HepG2 (cell line): ENCODE data around the gene GHR. TPM values are rescaled to one million over a fixed set of nuclear protein-coding genes. Genes with fewer than 3 reads are reported as not detected.

Experiments
- ATAC-seq: fragments of 200-7000 bp; cut with Tn5 transposase; 3 replicates; pipeline ENCODE4 v1.9.1; 2020; ENCODE audit warnings: mild to moderate bottlenecking, moderate library complexity
- BruUV-seq: library from RNA; stranded (reverse); fragments of 400-500 nt; replicated peaks from 2 replicates; lab custom pipeline; 2021; lab: Mats Ljungman, UMichigan
- CTCF ChIA-PET: fragments of 300-600 bp; formaldehyde crosslinking; extraction: SDS; loops from one replicate; lab custom pipeline; 2021; ENCODE audit warnings: low total read pairs, inconsistent platforms, low intra/inter-chr PET ratio; lab: Yijun Ruan, JAX
- POLR2A ChIA-PET: fragments of 350-600 bp; sonication (Branson Sonifier 250); formaldehyde crosslinking; loops from one replicate; lab custom pipeline; 2020; ENCODE audit warnings: antibody characterized with exemption, inconsistent platforms; lab: Yijun Ruan, JAX
- DNase-seq: peaks from one replicate; pipeline ENCODE4 v3.0.0-alpha.2; 2015; ENCODE audit warnings: low spot score
- FAIRE-seq: peaks from 3 replicates; lab custom pipeline; 2011; peaks lifted over from hg19 to GRCh38; lab: Jason Lieb, UNC
- H2AFZ ChIP-seq: one replicate; pipeline ENCODE4 v1.6.1; 2011; ENCODE audit warnings: low read length, inconsistent platforms
- H3K27ac ChIP-seq: fragments of 300-600 bp; 3 replicates; pipeline ENCODE4 v1.8.0; 2011; ENCODE audit warnings: mixed run types, mild to moderate bottlenecking, mixed read lengths, low read length, inconsistent platforms; ENCODE audit not compliant: insufficient read depth; ENCODE audit errors: extremely low read length
- H3K27me3 ChIP-seq, 2 experiments: fragments of 200-600 bp in 1 of 2; 2 replicates in 1 of 2; 3 replicates in 1 of 2; pipeline versions ENCODE4 v1.6.0 to v1.8.0; 2011; ENCODE audit warnings: low read length in 2 of 2, mild to moderate bottlenecking in 2 of 2, moderate library complexity in 2 of 2, inconsistent platforms in 1 of 2; ENCODE audit not compliant: insufficient read depth in 2 of 2, control insufficient read depth in 1 of 2
- H3K36me3 ChIP-seq, 2 experiments: fragments of 200-600 bp in 1 of 2; replicated peaks in 1 of 2; 2 replicates in 1 of 2; 3 replicates in 1 of 2; pipeline versions ENCODE4 v1.5.1 to v1.8.0; 2011; ENCODE audit warnings: low read length in 2 of 2, inconsistent platforms in 1 of 2; ENCODE audit not compliant: insufficient read depth in 2 of 2, control insufficient read depth in 1 of 2
- H3K4me1 ChIP-seq: 2 replicates; pipeline ENCODE4 v1.5.1; 2012; ENCODE audit warnings: low read length, inconsistent platforms; ENCODE audit not compliant: insufficient read depth
- H3K4me2 ChIP-seq: 2 replicates; pipeline ENCODE4 v1.6.0; 2011; ENCODE audit warnings: low read depth, low read length, inconsistent platforms
- H3K4me3 ChIP-seq, 3 experiments: fragments of 200-600 bp in 1 of 3; sonication (generic), shearing (Covaris generic) in 1 of 3; replicated peaks in 1 of 3; 2 replicates each; pipeline ENCODE4 v1.5.1; 2011 to 2016; ENCODE audit warnings: low read length in 3 of 3, inconsistent platforms in 2 of 3, low read depth in 2 of 3, mild to moderate bottlenecking in 2 of 3, control low read depth in 1 of 3, mixed read lengths in 1 of 3; ENCODE audit not compliant: insufficient read depth in 1 of 3
- H3K79me2 ChIP-seq: one replicate; pipeline ENCODE4 v1.6.1; 2011; ENCODE audit warnings: low read length, inconsistent platforms; ENCODE audit not compliant: insufficient read depth
- H3K9ac ChIP-seq: 2 replicates; pipeline ENCODE4 v1.6.0; 2011; ENCODE audit warnings: mild to moderate bottlenecking, low read depth, low read length, inconsistent platforms; ENCODE audit not compliant: insufficient read depth
- H3K9me3 ChIP-seq: 2 replicates; pipeline ENCODE4 v1.5.1; 2012; ENCODE audit warnings: mild to moderate bottlenecking, low read length
- H4K20me1 ChIP-seq: 2 replicates; pipeline ENCODE4 v1.6.0; 2011; ENCODE audit warnings: inconsistent platforms, mild to moderate bottlenecking, low read length, moderate library complexity; ENCODE audit not compliant: insufficient read depth
- BHLHE40 ChIP-seq: IDR thresholded peaks from 2 replicates; pipeline ENCODE4 v1.6.1; 2011; ENCODE audit warnings: low read length, improper control_type of control experiment
- CTCF ChIP-seq: sonication (generic); formaldehyde crosslinking; IDR thresholded peaks from 2 replicates; pipeline ENCODE4 v1.5.0; 2020; ENCODE audit warnings: mild to moderate bottlenecking, missing genetic modification reagents, moderate library complexity
- JUNB ChIP-seq: sonication (generic); formaldehyde crosslinking; IDR thresholded peaks from 2 replicates; pipeline ENCODE4 v1.8.0; 2022; ENCODE audit warnings: missing genetic modification reagents, mild to moderate bottlenecking, borderline replicate concordance
- SAP130 ChIP-seq: IDR thresholded peaks from 2 replicates; pipeline ENCODE4 v1.6.1; 2016; ENCODE audit warnings: low read depth
- STAG1 ChIP-seq: sonication (generic); formaldehyde crosslinking; IDR thresholded peaks from 2 replicates; pipeline ENCODE4 v1.4.0; 2020; ENCODE audit warnings: missing genetic modification reagents
- ZNF512B ChIP-seq: sonication (generic); formaldehyde crosslinking; IDR thresholded peaks from 2 replicates; pipeline ENCODE4 v1.5.1; 2020; ENCODE audit warnings: missing genetic modification reagents, mild to moderate bottlenecking, borderline replicate concordance
- ZSCAN20 ChIP-seq: sonication (generic); formaldehyde crosslinking; IDR thresholded peaks from 2 replicates; pipeline ENCODE4 v1.4.0; 2020; ENCODE audit warnings: missing genetic modification reagents, mild to moderate bottlenecking, borderline replicate concordance
- WGBS: methylation state at CpG from one replicate; pipeline ENCODE4 v1.1.6; 2017; ENCODE audit warnings: low lambda C conversion rate; 5-methylcytosine and 5-hydroxymethylcytosine counted together
- in situ Hi-C: cut with HindIII; loops from 2 replicates; pipeline ENCODE4 v1.10.0; 2017; ENCODE audit warnings: low pct_unique_long_range_greater_than_20kb; ENCODE audit not compliant: extremely low pct_ligation_motif_present
- intact Hi-C: fragments of 100-400 bp; cut with micrococcal nuclease; formaldehyde crosslinking; loops from one replicate; pipeline ENCODE4 v1.10.0; 2022; ENCODE audit not compliant: unreplicated experiment
- polyA plus RNA-seq, 8 experiments: library from polyadenylated mRNA; depleted of rRNA in 3 of 8; stranded (reverse) in 7 of 8; unstranded in 1 of 8; fragments of >200 nt; fragmentation: Illumina TruSeq in 4 of 8; extraction: Trizol in 4 of 8; gene quantifications; 2 replicates each; pipeline versions ENCODE4 v1.2.1 to v1.2.3, GENCODE V29; 2011 to 2016; ENCODE audit warnings: low read depth in 4 of 8, missing spikeins in 1 of 8, mixed read lengths in 1 of 8; ENCODE audit not compliant: insufficient read depth in 1 of 8
- total RNA-seq, 5 experiments: library from RNA; depleted of rRNA; stranded (reverse); fragments of >200 nt; fragmentation: Illumina TruSeq; extraction: Trizol; gene quantifications; 2 replicates each; pipeline ENCODE4 v1.2.3, GENCODE V29; 2016; ENCODE audit warnings: low read depth in 1 of 5

Gene GHR
- total and polyA plus RNA-seq, 2 of the 13 experiments (the other 11 are each of a cell fraction or from before 2014, with no cell fraction given): 0.07 TPM; not detected in 1

DNA sequence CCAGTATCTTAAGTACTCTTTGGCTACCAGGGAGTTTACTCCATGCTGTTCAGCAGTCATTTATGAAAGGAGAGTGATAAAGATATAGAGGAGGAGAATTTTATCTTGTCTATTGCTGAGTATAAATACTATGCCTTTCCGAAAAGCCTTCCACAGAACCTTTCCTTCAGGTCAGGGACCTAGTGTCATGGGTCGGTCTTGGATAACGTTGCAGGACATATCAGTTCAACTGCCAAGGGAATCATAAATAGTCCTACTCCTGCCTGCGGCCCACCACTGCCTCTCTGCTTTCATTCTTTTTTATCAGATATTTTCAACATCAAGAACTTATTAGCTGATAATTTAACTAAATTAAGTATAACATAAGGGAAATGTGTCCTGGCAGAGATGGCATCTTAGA lies 211.3 kb downstream of the GHR start (continued):
- TF ChIP-seq ZNF512B (CRISPR knock-in tag) (no peak), JUNB (CRISPR knock-in tag) (no peak), ZSCAN20 (no peak), SAP130 (CRISPR knock-in tag) (no peak)

DNA sequence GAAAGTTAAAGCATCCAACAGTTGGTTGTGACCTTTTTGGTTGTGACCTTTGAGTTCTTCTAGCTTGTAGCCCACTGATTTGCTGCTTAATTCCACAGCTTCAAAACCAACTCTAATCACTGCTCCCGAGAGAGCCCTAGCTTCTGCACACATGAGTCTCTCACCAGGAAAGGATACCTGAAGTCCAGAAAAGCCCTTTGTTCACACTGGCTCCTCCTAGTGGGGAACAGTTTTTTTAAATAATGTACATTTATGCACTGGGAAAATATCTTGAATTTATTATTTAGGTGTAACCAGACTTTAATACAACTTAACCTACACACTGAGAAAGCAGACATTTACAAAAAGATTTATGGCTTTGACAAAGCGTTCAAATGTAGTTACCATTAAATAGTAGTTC lies 213.2 kb downstream of the GHR start:
- FAIRE-seq: no peak
- in situ Hi-C loops: no loop called here
- H3K9ac ChIP-seq: no peak overlapping the region

More for the DNA sequence above, 213.2 kb downstream of the GHR start:
- Histone ChIP-seq H3K4me1 (no peaks in the 10 kb centered on the region), H3K4me2 (no peak overlapping the region), H3K36me3 (no peaks in the 10 kb centered on the region), H2AFZ (no peak overlapping the region), H3K4me3 (no peak overlapping the region), H3K27me3 (no peaks in the 10 kb centered on the region), H4K20me1 (no peaks in the 10 kb centered on the region), H3K9me3 (no peaks in the 10 kb centered on the region), H3K79me2 (no peaks in the 10 kb centered on the region), H3K27ac (no peak overlapping the region)
- 47% methylated on average over 2 of the region's 2 CpGs for WGBS
- TF ChIP-seq CTCF (CRISPR knock-in tag): peak; percentile 35
- TF ChIP-seq BHLHE40: no peak
- TF ChIP-seq STAG1 (CRISPR knock-in tag): peak; percentile 41
- ChIA-PET CTCF (no interaction called here), POLR2A (no interaction called here)
- BruUV-seq: no TSS peak
- intact Hi-C loops: loop anchor here (5.0 kb wide), 1 partner anchor 214 kb away; the partner anchor contains the start of gene GHR
- DNase-seq (peak; percentile 29), ATAC-seq (peak; percentile 71)
